Measurements from ENCODE around the gene IMMP2L.

DNA sequence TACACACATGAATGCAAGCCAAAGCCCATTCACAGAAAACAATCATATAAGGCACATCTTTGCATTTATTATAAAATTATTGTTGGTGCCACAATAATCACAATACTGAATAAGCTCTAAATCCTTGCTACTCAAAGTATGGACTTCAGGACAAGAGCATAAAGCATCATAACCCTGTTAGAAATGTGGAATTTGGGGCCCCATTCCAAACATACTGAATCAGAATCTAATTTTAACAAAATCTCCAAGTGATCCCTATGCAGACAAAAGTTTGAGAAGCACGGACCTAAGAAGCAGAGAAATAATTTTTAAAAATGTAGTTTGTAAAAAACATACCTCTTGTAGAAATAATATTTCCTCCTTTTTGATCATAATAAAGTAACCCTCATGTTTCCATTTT lies 199.2 kb downstream of the IMMP2L start:
- no peak for TF ChIP-seq POLR2AphosphoS5 (IDR thresholded peaks at IDR 0.05; ENCODE audit: insufficient read depth, low read depth, low read length)
- TF ChIP-seq CTCF (IDR thresholded peaks at IDR 0.05; ENCODE audit: extremely low read depth in 1 of 2, insufficient read depth in 1 of 2, low read depth in 1 of 2, low read length in 2 of 2) = no peak
- TF ChIP-seq POLR2A (IDR thresholded peaks at IDR 0.05; ENCODE audit: low read depth, low read length) = no peak
- TF ChIP-seq MYC (IDR thresholded peaks at IDR 0.05; ENCODE audit: low read depth, low read length) = no peak
- TF ChIP-seq JUN (IDR thresholded peaks at IDR 0.05; ENCODE audit: borderline replicate concordance, insufficient read depth, insufficient read length, low read depth) = no peak
- TF ChIP-seq, protein P1, sequence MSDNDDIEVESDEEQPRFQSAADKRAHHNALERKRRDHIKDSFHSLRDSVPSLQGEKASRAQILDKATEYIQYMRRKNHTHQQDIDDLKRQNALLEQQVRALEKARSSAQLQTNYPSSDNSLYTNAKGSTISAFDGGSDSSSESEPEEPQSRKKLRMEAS (IDR thresholded peaks at IDR 0.05; ENCODE audit: insufficient read depth, insufficient read length) = no peak
- no peak for TF ChIP-seq FOS (IDR thresholded peaks at IDR 0.05; ENCODE audit: borderline replicate concordance, insufficient read depth, low read length)
- no peak for TF ChIP-seq EZH2 (IDR thresholded peaks at IDR 0.05; ENCODE audit: borderline replicate concordance, low read depth, low read length, severe bottlenecking)
- TF ChIP-seq GATA2 (IDR thresholded peaks at IDR 0.05; ENCODE audit: insufficient read depth, insufficient read length, low read depth, low read length) = no peak
